Measurements from ENCODE around the gene ZNF786. TPM values are rescaled to one million over a fixed set of nuclear protein-coding genes. Genes with fewer than 3 reads are reported as not detected.

The ZNF786 gene
- total and polyA plus RNA-seq, 9 of the 15 experiments (the other 6 are each of a cell fraction or from before 2014, with no cell fraction given): 0.31 to 5.4 (median 3.0) TPM

GRCh38 chr7:149087376-149087775, 3.1 kb downstream of the ZNF786 start:
- CTCF ChIA-PET (ENCODE audit: low intra/inter-chr PET ratio): no interaction called here
- POLR2A ChIA-PET: interaction anchor here (0.6 kb wide), 1 partner anchor 96 kb away, joined by 4 read pairs; no protein-coding TSS in a partner anchor
- no peak overlapping the region for H3K4me3 ChIP-seq
- H4K20me1 ChIP-seq (replicated peaks; ENCODE audit: control insufficient read depth, insufficient read depth, low read length): no peaks in the 10 kb centered on the region
- H3K36me3 ChIP-seq (ENCODE audit: control insufficient read depth, insufficient read depth, low read length): no peaks in the 10 kb centered on the region
- intact Hi-C loops (cut with micrococcal nuclease) (no loop called here), in situ Hi-C loops (cut with MboI) (no loop called here)
- WGBS (ENCODE audit: insufficient coverage, low coverage, missing lambda C conversion rate): 89% methylated on average over 6 of the region's 6 CpGs
- H3K9me1 ChIP-seq (ENCODE audit: control insufficient read depth, insufficient read depth, low read length): no peaks in the 10 kb centered on the region
- H3K79me2 ChIP-seq (ENCODE audit: control insufficient read depth, insufficient read depth, low read length): peaks cover 7% of the 10 kb centered on the region; the same call in 1 of the 3 replicates
- no peak overlapping the region for H3K4me2 ChIP-seq (ENCODE audit: insufficient read depth, low read length)
- no TSS peak for BruUV-seq (replicated peaks)
- TF ChIP-seq RFX7 (CRISPR knock-in tag; IDR thresholded peaks at IDR 0.05) (no peak), ZNF57 (CRISPR knock-in tag; IDR thresholded peaks at IDR 0.05) (no peak)
- no peak overlapping the region for H2AFZ ChIP-seq (ENCODE audit: low read depth, low read length)
- H3K9ac ChIP-seq (ENCODE audit: insufficient read depth in 1 of 2, low read depth in 2 of 2, low read length in 2 of 2): no peak overlapping the region
- H3K9me3 ChIP-seq (replicated peaks; ENCODE audit: control insufficient read depth, insufficient read depth, low read depth, low read length): 0 out of 2 replicates have a peak, but pooled peaks cover 2% of the 10 kb centered on the region
- DNase-seq (ENCODE audit: extremely low read depth in 1 of 4, low spot score in 3 of 4) (no peak), ATAC-seq (no peak), FAIRE-seq (no peak)
- H3K4me1 ChIP-seq (replicated peaks in 1 of 2; ENCODE audit: control insufficient read depth in 2 of 2, insufficient read depth in 2 of 2, low read length in 2 of 2): peaks cover 0 to 26% of the 10 kb centered on the region in 2 experiments; a peak in 2 of 5 replicates
- no peaks in the 10 kb centered on the region for H3K27me3 ChIP-seq (ENCODE audit: control insufficient read depth in 2 of 2, insufficient read depth in 2 of 2, low read length in 2 of 2)
- H3K27ac ChIP-seq (ENCODE audit: extremely low read depth, low read depth, low read length): no peak overlapping the region

- FAIRE-seq: no peak
- POLR2A ChIA-PET: no interaction called here
- BruUV-seq (replicated peaks): no TSS peak
Observed at GRCh38 chr7:149085866-149086265, 4.7 kb downstream of the ZNF786 start.

More at GRCh38 chr7:149085866-149086265, 4.7 kb downstream of the ZNF786 start:
- H4K20me1 ChIP-seq (replicated peaks; ENCODE audit: control insufficient read depth, insufficient read depth, low read length): no peaks in the 10 kb centered on the region
- no peaks in the 10 kb centered on the region for H3K9me1 ChIP-seq (ENCODE audit: control insufficient read depth, insufficient read depth, low read length)
- H2AFZ ChIP-seq (ENCODE audit: low read depth, low read length): no peak overlapping the region
- no peak overlapping the region for H3K9ac ChIP-seq (ENCODE audit: insufficient read depth in 1 of 2, low read depth in 2 of 2, low read length in 2 of 2)
- in situ Hi-C loops (cut with MboI): no loop called here
- H3K27ac ChIP-seq (ENCODE audit: extremely low read depth, low read depth, low read length): no peak overlapping the region
- no peaks in the 10 kb centered on the region for H3K36me3 ChIP-seq (ENCODE audit: control insufficient read depth, insufficient read depth, low read length)
- 0 out of 2 replicates have a peak, but pooled peaks cover 2% of the 10 kb centered on the region for H3K9me3 ChIP-seq (replicated peaks; ENCODE audit: control insufficient read depth, insufficient read depth, low read depth, low read length)
- H3K79me2 ChIP-seq (ENCODE audit: control insufficient read depth, insufficient read depth, low read length): peaks cover 7% of the 10 kb centered on the region; the same call in 1 of the 3 replicates
- CTCF ChIA-PET (ENCODE audit: low intra/inter-chr PET ratio): no interaction called here
- TF ChIP-seq ZNF766 (CRISPR knock-in tag; conservative IDR thresholded peaks at IDR 0.05) (peak; percentile 90; the same call in 1 of the 2 replicates), EWSR1 (IDR thresholded peaks at IDR 0.05; ENCODE audit: borderline replicate concordance, low read depth, partially characterized antibody) (no peak)
- intact Hi-C loops (cut with micrococcal nuclease): no loop called here
- WGBS (ENCODE audit: insufficient coverage, low coverage, missing lambda C conversion rate): 35% methylated on average over 1 of the region's 1 CpG
- ATAC-seq (no peak), DNase-seq (ENCODE audit: extremely low read depth in 1 of 4, low spot score in 3 of 4) (no peak)
- H3K4me2 ChIP-seq (ENCODE audit: insufficient read depth, low read length): no peak overlapping the region
- peaks cover 0 to 20% of the 10 kb centered on the region in 2 experiments; a peak in 2 of 5 replicates for H3K4me1 ChIP-seq (replicated peaks in 1 of 2; ENCODE audit: control insufficient read depth in 2 of 2, insufficient read depth in 2 of 2, low read length in 2 of 2)
- H3K27me3 ChIP-seq (ENCODE audit: control insufficient read depth in 2 of 2, insufficient read depth in 2 of 2, low read length in 2 of 2): no peaks in the 10 kb centered on the region
- no peak overlapping the region for H3K4me3 ChIP-seq
